Nephron (organoid): ENCODE data around the gene TMEM41B.

ENCODE experiments used
- H3K27ac Mint-ChIP-seq, 3 experiments: 2 replicates each; pipeline ENCODE4 v1.8.0; 2020; ENCODE audit warnings: mixed read lengths in 3 of 3, mild to moderate bottlenecking in 2 of 3, moderate library complexity in 1 of 3
- H3K27me3 Mint-ChIP-seq: 2 replicates; pipeline ENCODE4 v1.8.0; 2021; ENCODE audit warnings: low read depth, mild to moderate bottlenecking, moderate library complexity, mixed read lengths
- H3K36me3 Mint-ChIP-seq: 2 replicates; pipeline ENCODE4 v1.8.0; 2020; ENCODE audit warnings: low read depth, mixed read lengths
- H3K4me1 Mint-ChIP-seq: 2 replicates; pipeline ENCODE4 v1.8.0; 2020; ENCODE audit warnings: mixed read lengths
- H3K4me3 Mint-ChIP-seq, 3 experiments: 2 replicates each; pipeline ENCODE4 v1.8.0; 2020; ENCODE audit warnings: mild to moderate bottlenecking in 3 of 3, mixed read lengths in 3 of 3, moderate library complexity in 2 of 3
- H3K9me3 Mint-ChIP-seq: 2 replicates; pipeline ENCODE4 v1.8.0; 2020; ENCODE audit warnings: mixed read lengths
- TF ChIP-seq, protein P1 (sequence below), 3 experiments: fragments of 200-600 bp; sonication (generic); IDR thresholded peaks; one replicate each; pipeline ENCODE4 v1.5.0; 2021; ENCODE audit warnings: antibody characterized with exemption in 3 of 3; ENCODE audit not compliant: unreplicated experiment in 3 of 3

Gene TMEM41B

DNA sequence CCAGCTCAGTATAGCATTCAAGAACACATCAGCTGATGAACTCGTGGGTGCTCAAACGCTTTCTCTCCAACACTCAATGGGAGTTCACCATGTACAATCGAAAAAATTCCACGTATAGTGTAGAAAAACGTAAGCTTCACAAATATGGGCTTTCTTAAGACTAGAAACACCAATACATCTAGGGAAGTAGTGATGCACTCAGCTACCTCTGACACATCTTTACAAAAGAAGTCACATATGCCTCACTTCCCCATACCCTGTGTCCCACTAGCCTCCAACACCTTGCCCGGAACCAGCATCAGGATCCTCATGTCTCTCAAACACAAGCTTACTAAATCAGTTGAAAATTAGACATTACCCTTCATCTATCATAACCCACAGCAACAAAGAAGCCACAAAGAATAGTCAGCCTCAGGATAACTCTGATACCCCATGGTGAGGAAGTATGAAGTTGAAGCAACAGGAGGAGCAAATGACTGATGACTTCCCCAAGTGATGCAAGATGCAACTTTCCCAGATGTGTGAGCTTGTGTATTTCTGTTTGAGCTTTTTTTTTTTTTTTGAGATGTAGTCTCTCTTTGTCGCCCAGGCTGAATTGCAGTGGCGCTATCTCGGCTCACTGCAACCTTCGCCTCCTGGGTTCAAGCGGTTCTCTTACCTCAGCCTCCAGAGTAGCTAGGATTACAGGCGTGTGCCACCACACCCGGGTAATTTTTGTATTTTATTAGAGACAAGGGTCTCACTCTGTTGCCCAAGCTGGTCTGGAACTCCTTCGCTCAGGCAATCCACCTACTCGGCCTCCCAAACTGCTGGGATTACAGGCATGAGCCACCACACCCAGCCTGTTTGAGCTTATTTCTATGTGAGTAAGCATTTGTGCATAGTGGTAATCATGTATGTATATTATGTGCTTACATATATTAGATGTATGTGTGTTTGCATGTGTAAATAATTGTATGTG lies 40.7 kb downstream of the TMEM41B start:
- Mint-ChIP-seq H3K27me3 (no peaks in the 10 kb centered on the region), H3K9me3 (no peaks in the 10 kb centered on the region), H3K4me1 (peaks cover 25% of the 10 kb centered on the region), H3K36me3 (peaks cover 15% of the 10 kb centered on the region), H3K4me3 (no peak overlapping the region), H3K27ac (peak overlapping the region in 2 of 3 experiments; percentile 4 to 29)
- TF ChIP-seq, protein P1, sequence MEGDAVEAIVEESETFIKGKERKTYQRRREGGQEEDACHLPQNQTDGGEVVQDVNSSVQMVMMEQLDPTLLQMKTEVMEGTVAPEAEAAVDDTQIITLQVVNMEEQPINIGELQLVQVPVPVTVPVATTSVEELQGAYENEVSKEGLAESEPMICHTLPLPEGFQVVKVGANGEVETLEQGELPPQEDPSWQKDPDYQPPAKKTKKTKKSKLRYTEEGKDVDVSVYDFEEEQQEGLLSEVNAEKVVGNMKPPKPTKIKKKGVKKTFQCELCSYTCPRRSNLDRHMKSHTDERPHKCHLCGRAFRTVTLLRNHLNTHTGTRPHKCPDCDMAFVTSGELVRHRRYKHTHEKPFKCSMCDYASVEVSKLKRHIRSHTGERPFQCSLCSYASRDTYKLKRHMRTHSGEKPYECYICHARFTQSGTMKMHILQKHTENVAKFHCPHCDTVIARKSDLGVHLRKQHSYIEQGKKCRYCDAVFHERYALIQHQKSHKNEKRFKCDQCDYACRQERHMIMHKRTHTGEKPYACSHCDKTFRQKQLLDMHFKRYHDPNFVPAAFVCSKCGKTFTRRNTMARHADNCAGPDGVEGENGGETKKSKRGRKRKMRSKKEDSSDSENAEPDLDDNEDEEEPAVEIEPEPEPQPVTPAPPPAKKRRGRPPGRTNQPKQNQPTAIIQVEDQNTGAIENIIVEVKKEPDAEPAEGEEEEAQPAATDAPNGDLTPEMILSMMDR (IDR thresholded peaks at IDR 0.05; ENCODE audit: unreplicated experiment in 3 of 3), result no peak

- peak overlapping the region in 2 of 3 experiments; percentile 23 to 58 for H3K27ac Mint-ChIP-seq
- peak overlapping the region in 1 of 3 experiments; percentile 20 for H3K4me3 Mint-ChIP-seq
- TF ChIP-seq, protein P1 (IDR thresholded peaks at IDR 0.05; ENCODE audit: unreplicated experiment in 3 of 3), result no peak
- peaks cover 33% of the 10 kb centered on the region for H3K4me1 Mint-ChIP-seq
- H3K27me3 Mint-ChIP-seq, result no peaks in the 10 kb centered on the region
- no peaks in the 10 kb centered on the region for H3K9me3 Mint-ChIP-seq
- H3K36me3 Mint-ChIP-seq, result no peaks in the 10 kb centered on the region
Observed at GRCh38 chr11:9269492-9270013, 44.8 kb downstream of the TMEM41B start.

DNA sequence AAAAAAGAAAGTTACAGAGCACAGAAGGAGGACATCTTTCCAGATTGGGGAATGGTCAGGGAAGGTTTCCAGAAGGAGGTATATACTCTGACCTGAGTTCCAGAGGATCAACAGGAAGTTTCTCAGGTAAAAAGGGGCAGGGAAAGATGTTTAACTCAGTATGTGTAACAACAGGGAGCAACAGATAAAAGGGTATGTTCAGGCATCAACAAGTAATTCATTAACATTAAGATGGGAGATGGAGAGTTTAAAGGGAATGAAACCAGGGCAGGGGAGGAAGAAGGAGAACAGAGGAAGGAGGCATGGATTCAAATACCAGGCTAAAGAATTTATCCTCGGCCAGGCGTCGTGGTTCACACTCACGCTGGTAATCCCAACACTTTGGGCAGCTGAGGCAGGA lies 46.7 kb downstream of the TMEM41B start:
- H3K4me3 Mint-ChIP-seq, result no peak overlapping the region
- H3K4me1 Mint-ChIP-seq, result peaks cover 36% of the 10 kb centered on the region
- H3K36me3 Mint-ChIP-seq, result no peaks in the 10 kb centered on the region
- H3K27me3 Mint-ChIP-seq, result no peaks in the 10 kb centered on the region
- H3K27ac Mint-ChIP-seq, result no peak overlapping the region
- no peaks in the 10 kb centered on the region for H3K9me3 Mint-ChIP-seq
- TF ChIP-seq, protein P1 (IDR thresholded peaks at IDR 0.05; ENCODE audit: unreplicated experiment in 3 of 3), result no peak

- Mint-ChIP-seq H3K9me3 (no peaks in the 10 kb centered on the region), H3K36me3 (no peaks in the 10 kb centered on the region), H3K27ac (peak overlapping the region in 2 of 3 experiments; percentile 40 to 43)
Observed at GRCh38 chr11:9266926-9267325, 47.5 kb downstream of the TMEM41B start.

GRCh38 chr11:9266132-9266736 lies 48.2 kb downstream of the TMEM41B start:
- TF ChIP-seq, protein P1 (IDR thresholded peaks at IDR 0.05; ENCODE audit: unreplicated experiment in 3 of 3), result no peak
- peak overlapping the region; percentile 66 to 93 (median 93) for H3K27ac Mint-ChIP-seq
- H3K36me3 Mint-ChIP-seq, result no peaks in the 10 kb centered on the region
- no peaks in the 10 kb centered on the region for H3K9me3 Mint-ChIP-seq
- peaks cover 45% of the 10 kb centered on the region for H3K4me1 Mint-ChIP-seq
- no peaks in the 10 kb centered on the region for H3K27me3 Mint-ChIP-seq
- peak overlapping the region; percentile 85 to 91 (median 87) for H3K4me3 Mint-ChIP-seq

More at GRCh38 chr11:9266926-9267325, 47.5 kb downstream of the TMEM41B start:
- Mint-ChIP-seq H3K27me3 (no peaks in the 10 kb centered on the region), H3K4me3 (peak overlapping the region; percentile 85 to 91 (median 87)), H3K4me1 (peaks cover 39% of the 10 kb centered on the region)
- TF ChIP-seq, protein P1 (IDR thresholded peaks at IDR 0.05; ENCODE audit: unreplicated experiment in 3 of 3), result no peak
